ENCODE measurements around the gene CUTC.

GRCh38 chr10:99787311-99787710, 55.3 kb downstream of the CUTC start:
- no peak for TF ChIP-seq CTCF (IDR thresholded peaks at IDR 0.05)
- no peak for TF ChIP-seq PHF8 (IDR thresholded peaks at IDR 0.05; ENCODE audit: borderline replicate concordance, low read depth)
- TF ChIP-seq EP300 (IDR thresholded peaks at IDR 0.05): no peak
- no peak for TF ChIP-seq HDAC2 (IDR thresholded peaks at IDR 0.05)
- no peak for TF ChIP-seq REST (IDR thresholded peaks at IDR 0.05)
- no peak for TF ChIP-seq MAX (IDR thresholded peaks at IDR 0.05)
- no peak for TF ChIP-seq POLR2A (IDR thresholded peaks at IDR 0.05; ENCODE audit: low read length)
- TF ChIP-seq SMC3 (IDR thresholded peaks at IDR 0.05): no peak
- TF ChIP-seq POLR2AphosphoS2 (conservative IDR thresholded peaks at IDR 0.05; ENCODE audit: low read length): no peak
- no peak for TF ChIP-seq CHD2 (IDR thresholded peaks at IDR 0.05; ENCODE audit: low read length, partially characterized antibody)
- no peak for TF ChIP-seq RCOR1 (IDR thresholded peaks at IDR 0.05; ENCODE audit: low read depth, low read length)
- no peak for TF ChIP-seq ZNF302 (CRISPR knock-in tag; IDR thresholded peaks at IDR 0.05)
- no peak for TF ChIP-seq BCL3 (IDR thresholded peaks at IDR 0.05)

Measured in A549 (cell line).